Cardiac septum (tissue), 1 donor: Measurements from ENCODE around the gene PROK2. TPM values are rescaled to one million over a fixed set of nuclear protein-coding genes. Genes with fewer than 3 reads are reported as not detected.

Experiments
- DNase-seq: peaks from one replicate; pipeline ENCODE4 v3.0.0-alpha.2; 2020; ENCODE audit warnings: low spot score
- intact Hi-C: fragments of 100-400 bp; cut with DNase I; formaldehyde crosslinking; loops from one replicate; pipeline ENCODE4 v1.14.0; 2022
- total RNA-seq: library from RNA; stranded (reverse); fragmentation: NEBNext Ultra II Directional; extraction: Animal tissue kit (Norgen Biotek cat#: 25700); gene quantifications from one replicate; pipeline ENCODE4 v1.2.1, GENCODE V29; 2021
- donor health status: DM: no; HTN: no; CAD: no.

The PROK2 gene
- total RNA-seq, 1 donor from 2014 or later: 1.3 TPM

- DNase-seq: no peak
Observed at GRCh38 chr3:71752831-71753700, 31.9 kb downstream of the PROK2 start.

DNA sequence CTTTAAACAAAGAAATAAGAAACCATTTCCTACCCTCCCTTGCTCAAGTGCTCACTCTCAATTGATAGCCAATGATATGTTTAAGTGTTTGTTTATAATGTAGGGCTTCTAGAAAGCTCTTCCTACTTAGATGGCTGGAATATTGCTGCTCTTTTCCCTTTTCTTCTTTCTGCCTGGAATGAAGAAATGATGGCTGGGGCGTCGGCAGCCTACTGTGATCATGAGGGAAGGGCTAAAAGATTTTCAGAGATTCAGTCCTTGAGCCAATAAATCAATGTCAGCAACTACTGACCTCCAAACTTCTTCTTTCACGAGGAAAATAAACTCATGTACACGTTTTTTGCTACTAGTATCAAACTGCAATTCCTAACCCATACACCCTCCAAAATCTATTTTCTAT, 33.3 kb downstream of the PROK2 start:
- intact Hi-C loops: no loop called here
- no peak for DNase-seq

More at GRCh38 chr3:71752831-71753700, 31.9 kb downstream of the PROK2 start:
- intact Hi-C loops: no loop called here

DNA sequence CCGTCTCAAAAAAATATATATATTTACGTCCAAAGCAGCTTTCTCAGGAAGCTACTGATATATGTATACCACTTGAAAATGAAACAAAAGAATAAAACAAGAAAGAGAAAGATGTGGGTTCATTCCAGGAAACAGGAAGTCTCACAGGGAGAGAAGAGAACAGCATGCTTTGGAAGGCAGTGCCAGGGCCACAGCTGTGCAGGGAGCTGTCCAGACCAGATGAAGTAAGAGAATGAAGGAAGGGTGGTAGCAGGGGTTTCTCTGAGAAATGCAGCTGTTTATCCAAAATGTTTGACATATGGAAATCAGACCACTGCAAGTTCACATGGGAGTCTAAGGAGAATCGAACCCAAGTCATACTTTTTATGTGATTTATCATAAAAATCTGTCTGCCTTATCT, 40.2 kb downstream of the PROK2 start:
- no peak for DNase-seq

DNA sequence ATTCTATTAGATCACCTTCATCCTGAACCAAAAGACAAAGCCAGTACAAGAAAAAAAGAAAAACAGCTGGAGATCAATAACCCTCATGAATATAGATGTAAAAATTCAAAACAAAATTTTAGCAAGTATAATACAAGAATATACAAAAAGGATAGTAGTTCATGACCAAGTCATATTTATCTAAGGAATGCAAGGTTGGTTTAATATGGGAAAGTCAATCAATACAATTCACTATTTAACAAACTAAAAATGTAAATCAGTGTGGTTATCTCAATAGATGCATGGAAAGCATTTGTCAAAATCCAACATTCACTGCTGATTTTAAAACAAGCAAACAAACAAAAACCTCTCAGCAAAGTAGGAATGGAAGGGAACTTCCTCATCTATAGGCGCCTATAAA, 42.3 kb downstream of the PROK2 start:
- intact Hi-C loops: no loop called here

More for the DNA sequence above, 40.2 kb downstream of the PROK2 start:
- intact Hi-C loops: no loop called here

GRCh38 chr3:71734881-71735280, 50.1 kb downstream of the PROK2 start:
- intact Hi-C loops: loop anchor here (5.0 kb wide), 1 partner anchor 122 kb away; no protein-coding TSS in a partner anchor
- DNase-seq: no peak

More for the DNA sequence above, 42.3 kb downstream of the PROK2 start:
- no peak for DNase-seq

DNA sequence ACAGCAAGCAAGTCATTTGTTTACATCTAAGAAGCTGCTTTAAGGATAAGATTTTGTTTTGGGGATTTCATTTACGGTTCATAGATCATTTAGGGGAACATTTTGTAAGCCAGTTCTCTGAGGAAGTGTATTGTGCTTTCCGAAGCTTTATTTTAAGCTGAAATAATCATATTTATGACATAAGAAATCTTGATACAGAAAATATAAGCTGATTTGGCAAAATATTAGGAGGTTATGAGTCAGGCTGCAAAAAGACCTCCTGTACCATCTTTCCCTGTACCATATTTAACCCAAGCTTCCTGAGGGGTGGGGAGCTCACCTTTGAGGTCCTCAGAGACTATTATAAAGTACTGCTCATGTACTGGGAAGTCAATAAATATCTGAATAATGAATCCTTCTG, 51.6 kb downstream of the PROK2 start:
- intact Hi-C loops: loop anchor here (5.0 kb wide), 1 partner anchor 124 kb away; no protein-coding TSS in a partner anchor
- DNase-seq: no peak

DNA sequence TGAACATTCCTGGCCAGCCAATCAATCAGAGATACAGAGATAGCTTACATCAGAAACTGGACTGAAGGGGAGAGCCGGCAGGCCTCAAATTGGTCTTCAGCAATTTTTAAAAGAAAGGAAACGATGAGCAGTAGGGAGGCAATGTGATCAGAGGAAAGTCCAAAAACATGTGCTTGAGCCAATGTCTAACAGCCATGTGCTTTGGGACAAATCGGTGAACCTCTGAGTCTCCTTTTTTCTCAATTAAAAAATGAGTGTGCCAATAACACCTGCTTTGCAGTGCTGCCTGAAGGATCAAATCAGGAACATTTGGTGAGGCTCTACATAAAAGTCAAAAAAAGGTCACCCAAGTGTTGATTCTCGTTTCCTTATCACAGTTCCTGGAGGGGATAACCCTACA, 52.3 kb downstream of the PROK2 start:
- DNase-seq: no peak
- intact Hi-C loops: loop anchor here (5.0 kb wide), 1 partner anchor 125 kb away; no protein-coding TSS in a partner anchor

GRCh38 chr3:71728632-71729342, 56.2 kb downstream of the PROK2 start:
- DNase-seq: no peak
- intact Hi-C loops: loop anchor here (5.0 to 10.0 kb wide), 2 partner anchors 226 to 1094 kb away; no protein-coding TSS in a partner anchor

DNA sequence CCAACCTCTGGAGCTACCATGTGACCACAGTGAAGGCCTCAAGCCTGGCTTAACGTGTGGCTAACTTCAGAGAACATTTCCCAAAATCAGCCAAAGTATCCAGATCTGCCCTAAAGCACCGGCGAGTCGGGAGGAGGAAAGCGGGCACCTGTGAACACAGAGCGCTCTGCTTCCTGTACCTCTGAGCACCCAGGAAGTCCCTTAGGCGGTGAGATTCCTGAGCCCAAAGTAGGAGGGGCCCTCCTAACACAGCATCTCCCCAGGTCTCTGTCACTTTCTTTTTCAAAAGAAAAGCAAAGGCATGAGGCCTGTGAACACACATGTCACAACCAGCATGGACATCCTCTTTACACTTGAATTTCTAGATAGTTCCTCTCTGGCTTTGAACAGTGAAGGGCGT, 58.8 kb downstream of the PROK2 start:
- no peak for DNase-seq
- intact Hi-C loops: loop anchor here (5.0 to 10.0 kb wide), 2 partner anchors 229 to 1096 kb away; no protein-coding TSS in a partner anchor

- intact Hi-C loops: loop anchor here (5.0 to 10.0 kb wide), 2 partner anchors 229 to 1097 kb away; no protein-coding TSS in a partner anchor
- no peak for DNase-seq
Observed at GRCh38 chr3:71725271-71725991, 59.5 kb downstream of the PROK2 start, which contains the start of gene EIF4E3. EIF4E3 (minus strand) TSS chr3:71725402; CDS start chr3:71725367, 35 bp downstream.

DNA sequence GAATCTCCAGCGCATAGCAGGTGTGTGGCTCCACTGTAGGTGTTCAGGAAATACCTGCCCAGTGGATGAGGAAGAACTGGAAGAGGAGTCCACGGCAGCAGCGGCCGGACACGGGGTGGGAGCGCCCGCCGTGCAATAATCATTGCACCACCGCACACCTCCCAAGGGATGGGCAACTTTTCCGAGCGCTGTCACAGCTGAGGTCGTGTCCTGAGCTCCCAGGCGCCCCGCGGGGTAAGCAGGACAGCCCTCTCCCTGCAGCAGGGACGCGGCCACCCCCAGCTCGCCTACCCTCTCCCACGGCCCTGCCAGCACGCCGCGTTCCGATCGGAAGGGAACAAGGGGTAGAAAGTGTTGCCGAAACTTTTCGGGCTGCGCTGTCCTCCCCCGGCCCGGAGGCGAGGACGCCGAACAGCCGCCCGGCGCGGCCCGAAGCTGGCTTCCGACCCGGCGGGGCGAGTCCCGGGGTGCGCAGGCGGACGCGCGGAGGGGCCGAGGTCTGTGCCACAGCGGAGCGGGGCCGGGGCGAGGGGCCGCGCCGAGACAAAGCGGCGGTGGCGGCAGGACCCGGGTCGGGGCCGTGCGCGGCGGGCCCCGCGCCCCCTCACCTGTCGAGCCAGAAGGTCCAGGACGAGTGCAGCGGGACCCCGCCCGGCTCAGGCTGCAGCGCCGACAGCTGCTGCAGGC, 60.2 kb downstream of the PROK2 start:
- intact Hi-C loops: loop anchor here (5.0 to 10.0 kb wide), 2 partner anchors 230 to 1098 kb away; no protein-coding TSS in a partner anchor
- DNase-seq: no peak

- intact Hi-C loops: loop anchor here (10.0 kb wide), 1 partner anchor 231 kb away; no protein-coding TSS in a partner anchor
- DNase-seq: no peak
Observed at GRCh38 chr3:71724171-71724453, 60.8 kb downstream of the PROK2 start.

DNA sequence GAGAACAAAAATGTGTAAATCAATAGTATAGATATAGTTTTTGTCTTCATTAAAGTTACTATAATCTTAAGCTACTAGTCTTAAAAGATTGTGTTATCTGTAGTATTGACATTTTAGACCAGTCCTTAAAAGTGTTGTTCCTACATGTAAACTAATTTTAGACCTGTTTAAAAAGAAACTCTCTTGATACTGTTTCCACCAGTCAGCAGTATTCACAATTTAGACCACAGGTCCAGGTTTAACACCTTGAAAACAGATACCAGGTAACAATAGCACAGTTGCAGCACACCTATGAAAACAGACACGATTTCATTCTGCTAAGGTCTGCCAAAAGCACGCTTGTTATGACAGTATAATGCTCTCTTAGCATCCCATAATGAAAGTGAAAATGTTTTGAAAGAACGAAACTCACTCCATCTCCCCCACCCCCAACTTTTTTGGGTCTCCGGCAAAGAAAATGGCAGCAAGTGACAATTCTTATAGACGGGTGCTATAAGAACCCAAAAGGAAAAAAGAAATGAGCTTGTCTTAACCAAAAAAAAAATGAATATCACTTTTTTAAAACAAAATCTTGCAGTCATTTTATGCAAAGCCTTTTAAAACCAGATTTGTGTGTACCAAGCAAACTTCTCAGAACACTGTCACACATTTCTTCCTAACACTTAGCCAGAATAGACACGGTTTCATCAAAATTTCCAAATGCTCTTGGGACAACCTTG, 61.3 kb downstream of the PROK2 start:
- DNase-seq: no peak
- intact Hi-C loops: loop anchor here (10.0 kb wide), 1 partner anchor 231 kb away; no protein-coding TSS in a partner anchor

DNA sequence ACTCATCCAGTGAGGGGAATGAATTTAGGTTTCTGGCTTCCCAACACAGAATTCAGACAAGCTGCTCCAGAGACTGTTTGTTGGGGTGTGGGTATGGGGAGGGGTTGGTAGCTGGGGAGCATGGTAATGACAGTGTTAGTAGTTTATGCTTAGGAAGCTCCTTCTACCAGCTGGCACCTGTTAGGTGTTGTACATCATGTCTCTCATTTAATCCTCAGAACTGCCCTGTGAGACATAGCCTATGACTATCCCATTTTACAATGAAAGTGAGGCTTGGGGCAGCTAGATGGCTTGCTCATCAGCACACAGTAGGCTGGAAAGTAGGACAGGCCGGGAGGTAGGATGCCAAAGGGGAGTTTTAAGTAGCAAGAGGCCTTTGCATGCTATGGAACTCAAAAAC, 62.3 kb downstream of the PROK2 start:
- intact Hi-C loops: loop anchor here (10.0 kb wide), 1 partner anchor 232 kb away; no protein-coding TSS in a partner anchor
- DNase-seq: no peak
